Cardiac septum (tissue), 1 donor: ENCODE data around the gene PIP5K1C. TPM values are rescaled to one million over a fixed set of nuclear protein-coding genes. Genes with fewer than 3 reads are reported as not detected.

Experiments
- DNase-seq: peaks from one replicate; pipeline ENCODE4 v3.0.0-alpha.2; 2020; ENCODE audit warnings: low spot score
- intact Hi-C: fragments of 100-400 bp; cut with DNase I; formaldehyde crosslinking; loops from one replicate; pipeline ENCODE4 v1.14.0; 2022
- total RNA-seq: library from RNA; stranded (reverse); fragmentation: NEBNext Ultra II Directional; extraction: Animal tissue kit (Norgen Biotek cat#: 25700); gene quantifications from one replicate; pipeline ENCODE4 v1.2.1, GENCODE V29; 2021
- donor health status: DM: no; HTN: no; CAD: no.

PIP5K1C gene
- total RNA-seq, 1 donor from 2014 or later, result 38.2 TPM

DNA sequence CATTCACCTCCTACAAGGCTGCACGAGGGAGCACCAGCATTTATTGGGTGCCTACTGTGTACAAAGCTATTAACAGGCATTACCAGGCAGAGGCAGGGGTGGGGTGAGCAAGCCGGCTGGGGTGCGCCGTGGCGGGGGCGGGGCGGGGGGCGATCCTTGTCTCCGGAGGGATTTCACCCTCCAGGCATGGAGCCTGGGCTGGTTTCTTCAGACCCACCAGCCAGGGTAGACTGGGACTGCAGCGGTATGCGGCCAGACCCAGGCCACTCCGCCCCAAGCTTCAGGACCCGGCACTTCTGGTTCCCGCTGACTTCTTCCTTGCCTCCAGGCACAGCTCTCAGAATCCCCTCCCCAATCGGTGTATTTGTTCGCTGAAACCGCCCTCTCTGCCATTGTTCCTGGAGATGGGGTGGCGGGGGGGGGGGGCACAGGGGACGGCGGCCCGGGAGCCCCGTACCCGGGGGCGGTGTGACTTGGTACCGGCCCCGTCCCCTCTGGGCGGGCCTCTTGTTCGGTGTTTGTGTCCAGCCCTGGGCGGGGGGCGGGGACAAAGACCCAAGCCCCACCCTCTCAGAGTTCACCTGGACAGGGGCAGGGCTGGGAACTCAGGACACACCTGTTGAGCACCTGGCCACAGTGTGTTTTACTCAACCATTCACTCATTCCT is 22.3 kb upstream of the PIP5K1C start:
- DNase-seq, result no peak
- intact Hi-C loops, result no loop called here

- no peak for DNase-seq
These were observed 21.7 kb upstream of the PIP5K1C start for GRCh38 chr19:3721887-3722442.

GRCh38 chr19:3721131-3721886 is 21.0 kb upstream of the PIP5K1C start:
- peak; percentile 80 for DNase-seq

More at GRCh38 chr19:3721887-3722442, 21.7 kb upstream of the PIP5K1C start:
- intact Hi-C loops, result no loop called here

GRCh38 chr19:3720349-3720917 is 20.2 kb upstream of the PIP5K1C start:
- intact Hi-C loops, result no loop called here
- DNase-seq, result no peak

More at GRCh38 chr19:3721131-3721886, 21.0 kb upstream of the PIP5K1C start:
- intact Hi-C loops, result no loop called here

- intact Hi-C loops, result no loop called here
- DNase-seq, result no peak
These were observed 19.6 kb upstream of the PIP5K1C start for GRCh38 chr19:3719868-3720267.

DNA sequence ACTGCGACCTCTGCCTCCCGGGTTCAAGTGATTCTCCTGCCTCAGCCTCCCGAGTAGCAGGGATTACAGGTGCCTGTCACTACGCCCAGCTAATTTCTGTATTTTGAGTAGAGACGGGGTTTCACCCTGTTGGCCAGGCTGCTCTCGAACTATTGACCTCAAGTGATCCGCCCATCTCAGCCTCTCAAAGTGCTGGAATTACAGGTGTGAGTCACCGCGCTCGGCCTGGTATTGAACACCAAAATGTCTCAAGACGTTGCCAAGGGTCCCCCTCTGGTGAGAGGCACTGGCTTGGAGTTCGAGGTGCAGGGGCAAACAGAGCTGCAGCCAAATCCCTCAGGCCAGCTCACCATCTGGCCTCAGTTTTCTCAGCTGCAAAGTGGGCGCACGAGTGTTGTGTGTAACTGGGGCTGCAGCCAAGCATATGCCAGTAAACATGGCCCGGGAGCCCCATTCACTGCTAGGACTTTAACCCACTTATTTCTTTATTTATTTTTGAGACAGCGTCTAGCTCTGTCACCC is 15.9 kb upstream of the PIP5K1C start:
- intact Hi-C loops, result no loop called here
- no peak for DNase-seq

- intact Hi-C loops, result no loop called here
- DNase-seq, result no peak
These were observed 12.7 kb upstream of the PIP5K1C start for GRCh38 chr19:3712663-3713611.

- no peak for DNase-seq
- intact Hi-C loops, result no loop called here
These were observed 10.1 kb upstream of the PIP5K1C start for GRCh38 chr19:3710265-3710812.

GRCh38 chr19:3708207-3708931 is 8.1 kb upstream of the PIP5K1C start, which contains the start of gene TJP3:
Gene TJP3 (plus strand): TSS chr19:3708384. CDS start chr19:3728433, 20,049 bp downstream.
- DNase-seq, result no peak
- intact Hi-C loops, result loop anchor here (2.0 kb wide), 1 partner anchor 158 kb away; no protein-coding TSS in a partner anchor

GRCh38 chr19:3707868-3708206 is 7.6 kb upstream of the PIP5K1C start:
- intact Hi-C loops, result loop anchor here (2.0 kb wide), 1 partner anchor 157 kb away; no protein-coding TSS in a partner anchor
- no peak for DNase-seq

GRCh38 chr19:3701200-3701599 is 932 bp upstream of the PIP5K1C start:
- intact Hi-C loops, result loop anchor here (2.0 kb wide), 1 partner anchor 34 kb away; no protein-coding TSS in a partner anchor
- no peak for DNase-seq

GRCh38 chr19:3699741-3700241 is 477 bp downstream of the PIP5K1C start:
- no peak for DNase-seq
- intact Hi-C loops, result loop anchor here (2.0 kb wide), 1 partner anchor 33 kb away; no protein-coding TSS in a partner anchor

- intact Hi-C loops, result loop anchor here (1.0 kb wide), 1 partner anchor 27 kb away; no protein-coding TSS in a partner anchor
- no peak for DNase-seq
These were observed 1.1 kb downstream of the PIP5K1C start for GRCh38 chr19:3698974-3699740.

- intact Hi-C loops, result loop anchor here (1.0 kb wide), 1 partner anchor 26 kb away; no protein-coding TSS in a partner anchor
- DNase-seq, result no peak
These were observed 1.8 kb downstream of the PIP5K1C start for GRCh38 chr19:3698386-3698950.

DNA sequence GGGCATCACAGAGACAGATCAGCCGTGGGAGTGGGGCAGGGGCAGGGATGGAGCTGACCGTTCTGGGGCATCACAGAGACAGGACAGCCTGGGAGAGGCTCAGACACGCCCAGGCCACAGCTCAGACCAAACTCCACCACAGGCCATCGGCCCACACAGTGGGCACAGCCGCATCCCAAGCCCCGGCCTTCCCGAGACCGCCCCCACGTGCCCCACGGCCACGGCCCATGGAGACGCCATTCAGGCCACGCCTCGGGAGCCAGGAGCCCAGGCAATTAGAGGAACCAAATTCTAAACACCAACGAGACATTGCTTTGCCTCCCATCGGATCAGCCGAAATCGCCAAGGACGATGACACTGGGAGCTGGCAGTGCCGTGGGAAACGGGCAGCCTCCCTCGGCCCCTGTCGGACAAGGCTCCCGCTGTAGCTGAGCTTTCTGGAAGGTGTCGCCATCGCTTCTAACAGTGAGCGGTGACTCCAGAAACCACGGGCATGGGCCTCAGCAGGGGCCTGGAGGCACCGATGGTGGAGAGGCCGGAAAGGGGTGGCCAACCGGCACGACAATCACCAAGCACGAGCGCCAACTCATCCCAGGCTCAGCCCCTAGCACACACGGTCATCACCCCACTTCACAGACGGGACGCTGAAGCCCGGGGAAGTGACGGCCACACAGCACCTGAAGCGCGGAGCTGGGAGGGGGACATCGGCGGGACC is 2.4 kb downstream of the PIP5K1C start:
- intact Hi-C loops, result loop anchor here (1.0 kb wide), 1 partner anchor 26 kb away; no protein-coding TSS in a partner anchor
- no peak for DNase-seq

DNA sequence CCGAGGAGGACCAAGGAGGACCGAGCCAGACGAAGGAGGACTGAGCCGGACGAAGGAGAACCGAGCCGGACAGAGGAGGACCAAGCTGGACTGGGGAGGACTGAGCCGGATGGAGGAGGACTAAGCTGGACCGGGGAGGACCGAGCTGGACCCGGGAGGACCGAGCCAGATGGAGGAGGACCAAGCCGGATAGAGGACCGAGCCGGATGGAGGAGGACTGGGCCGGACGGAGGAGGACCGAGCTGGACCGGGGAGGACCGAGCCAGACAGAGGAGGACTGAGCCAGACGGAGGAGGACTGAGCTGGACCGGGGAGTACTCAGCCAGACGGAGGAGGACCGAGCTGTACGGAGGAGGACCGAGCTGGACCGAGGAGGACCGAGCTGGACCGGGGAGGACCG is 3.2 kb downstream of the PIP5K1C start:
- intact Hi-C loops, result no loop called here
- DNase-seq, result no peak
